Neural crest cell (in vitro differentiated cells): Measurements from ENCODE around the gene SUPT3H. TPM values are rescaled to one million over a fixed set of nuclear protein-coding genes. Genes with fewer than 3 reads are reported as not detected.

ENCODE experiments used
- DNase-seq: peaks from one replicate; pipeline ENCODE4 v3.0.0; 2021; ENCODE audit warnings: low read depth, mixed read lengths, low spot score
- H3K27ac Mint-ChIP-seq: one replicate; pipeline ENCODE4 v1.8.0; 2021; ENCODE audit warnings: mild to moderate bottlenecking, mixed read lengths; ENCODE audit not compliant: unreplicated experiment
- H3K27me3 Mint-ChIP-seq: 2 replicates; pipeline ENCODE4 v1.8.0; 2021; ENCODE audit warnings: low read depth, mild to moderate bottlenecking, mixed read lengths
- H3K36me3 Mint-ChIP-seq: 2 replicates; pipeline ENCODE4 v1.8.0; 2021; ENCODE audit warnings: low read depth, mild to moderate bottlenecking, mixed read lengths
- H3K4me1 Mint-ChIP-seq: 2 replicates; pipeline ENCODE4 v1.8.0; 2021; ENCODE audit warnings: mixed read lengths
- H3K4me3 Mint-ChIP-seq: one replicate; pipeline ENCODE4 v1.8.0; 2021; ENCODE audit warnings: mild to moderate bottlenecking, mixed read lengths
- H3K9me3 Mint-ChIP-seq: 2 replicates; pipeline ENCODE4 v1.8.0; 2021; ENCODE audit warnings: mixed read lengths
- CTCF ChIP-seq: fragments of 200-600 bp; sonication (generic); conservative IDR thresholded peaks from 2 replicates; pipeline ENCODE4 v1.5.0; 2021; ENCODE audit warnings: antibody characterized with exemption, mild to moderate bottlenecking
- total RNA-seq: library from RNA; stranded (reverse); gene quantifications from 2 replicates; pipeline ENCODE4 v1.2.1, GENCODE V29; 2021

The SUPT3H gene
- total RNA-seq, 1 donor from 2014 or later = 17.0 TPM

GRCh38 chr6:44920952-44921491 lies 456.7 kb downstream of the SUPT3H start:
- Mint-ChIP-seq H3K27me3 (no peaks in the 10 kb centered on the region), H3K4me1 (no peaks in the 10 kb centered on the region), H3K4me3 (no peak overlapping the region), H3K27ac (no peak overlapping the region), H3K9me3 (no peaks in the 10 kb centered on the region), H3K36me3 (no peaks in the 10 kb centered on the region)
- TF ChIP-seq CTCF = no peak
- no peak for DNase-seq

GRCh38 chr6:44918671-44919296 lies 458.9 kb downstream of the SUPT3H start:
- no peaks in the 10 kb centered on the region for H3K9me3 Mint-ChIP-seq
- no peak overlapping the region for H3K4me3 Mint-ChIP-seq
- DNase-seq = no peak
- no peak overlapping the region for H3K27ac Mint-ChIP-seq
- H3K4me1 Mint-ChIP-seq = no peaks in the 10 kb centered on the region
- H3K27me3 Mint-ChIP-seq = no peaks in the 10 kb centered on the region
- peaks cover 2% of the 10 kb centered on the region for H3K36me3 Mint-ChIP-seq
- TF ChIP-seq CTCF = no peak

- no peak for TF ChIP-seq CTCF
- H3K27me3 Mint-ChIP-seq = no peaks in the 10 kb centered on the region
- H3K27ac Mint-ChIP-seq = no peak overlapping the region
- H3K4me3 Mint-ChIP-seq = no peak overlapping the region
- H3K4me1 Mint-ChIP-seq = no peaks in the 10 kb centered on the region
- H3K36me3 Mint-ChIP-seq = peaks cover 4% of the 10 kb centered on the region
- H3K9me3 Mint-ChIP-seq = no peaks in the 10 kb centered on the region
- DNase-seq = no peak
These were observed 460.3 kb downstream of the SUPT3H start for GRCh38 chr6:44917430-44917829.

- no peak for TF ChIP-seq CTCF
- no peak overlapping the region for H3K27ac Mint-ChIP-seq
- DNase-seq = no peak
- H3K36me3 Mint-ChIP-seq = peaks cover 4% of the 10 kb centered on the region
- no peak overlapping the region for H3K4me3 Mint-ChIP-seq
- no peaks in the 10 kb centered on the region for H3K27me3 Mint-ChIP-seq
- peaks cover 5% of the 10 kb centered on the region for H3K4me1 Mint-ChIP-seq
- peaks cover 2% of the 10 kb centered on the region for H3K9me3 Mint-ChIP-seq
These were observed 462.6 kb downstream of the SUPT3H start for GRCh38 chr6:44915111-44915510.

- DNase-seq = no peak
- Mint-ChIP-seq H3K27ac (no peak overlapping the region), H3K27me3 (no peaks in the 10 kb centered on the region), H3K9me3 (peaks cover 2% of the 10 kb centered on the region), H3K36me3 (peaks cover 4% of the 10 kb centered on the region), H3K4me1 (peaks cover 5% of the 10 kb centered on the region), H3K4me3 (no peak overlapping the region)
- no peak for TF ChIP-seq CTCF
These were observed 463.6 kb downstream of the SUPT3H start for GRCh38 chr6:44914141-44914540.
